HL-60 (cell line): ENCODE results near the gene KIAA0232.

Source experiments
- CTCF ChIP-seq: IDR thresholded peaks from one replicate; pipeline ENCODE4 v1.5.1; 2011; ENCODE audit warnings: low read length, control low read depth, inconsistent platforms; ENCODE audit not compliant: insufficient read depth
- POLR2AphosphoS5 ChIP-seq: IDR thresholded peaks from 2 replicates; pipeline ENCODE4 v1.6.1; 2012; ENCODE audit warnings: low read depth
- SPI1 ChIP-seq: IDR thresholded peaks from 2 replicates; pipeline ENCODE4 v1.6.1; 2012; ENCODE audit warnings: low read depth, mild to moderate bottlenecking, borderline replicate concordance

GRCh38 chr4:6918338-6918737, 135.8 kb downstream of the KIAA0232 start:
- TF ChIP-seq CTCF = no peak
- TF ChIP-seq SPI1 = no peak
- no peak for TF ChIP-seq POLR2AphosphoS5
